NCI-H1694 (cell line): ENCODE measurements around the gene ARNT2.
"Not testable (repeated sequence)": the region's sequence is repeated elsewhere in the genome, so short reads cannot be mapped to it uniquely, and the experiment has no call there.

Experiments used
- DNase-seq: peaks from one replicate; lab custom pipeline; 2025; lab: John Stamatoyannopoulos, UW

ARNT2 gene

DNA sequence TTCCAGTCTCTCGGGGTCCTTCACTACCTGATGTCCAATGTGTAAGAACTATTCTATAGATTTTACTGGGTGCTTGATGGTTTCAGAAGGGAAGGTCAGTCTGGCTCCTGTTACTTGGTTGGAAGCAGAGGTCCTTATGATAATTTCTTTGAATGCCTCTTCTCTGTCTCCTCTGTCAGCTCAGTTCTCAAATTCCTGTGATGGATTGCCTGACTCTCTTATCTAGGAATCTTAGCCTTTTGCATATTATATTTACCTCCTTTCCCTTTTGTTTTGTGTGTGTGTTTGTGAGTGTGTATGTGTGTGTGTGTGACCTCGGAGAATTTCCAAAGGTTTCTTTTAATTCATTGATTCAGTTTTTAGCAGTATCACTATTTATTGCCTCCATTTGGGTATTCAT is 88.2 kb downstream of the ARNT2 start:
- no peak for DNase-seq

GRCh38 chr15:80492874-80493273 is 88.7 kb downstream of the ARNT2 start:
- DNase-seq = no peak

DNA sequence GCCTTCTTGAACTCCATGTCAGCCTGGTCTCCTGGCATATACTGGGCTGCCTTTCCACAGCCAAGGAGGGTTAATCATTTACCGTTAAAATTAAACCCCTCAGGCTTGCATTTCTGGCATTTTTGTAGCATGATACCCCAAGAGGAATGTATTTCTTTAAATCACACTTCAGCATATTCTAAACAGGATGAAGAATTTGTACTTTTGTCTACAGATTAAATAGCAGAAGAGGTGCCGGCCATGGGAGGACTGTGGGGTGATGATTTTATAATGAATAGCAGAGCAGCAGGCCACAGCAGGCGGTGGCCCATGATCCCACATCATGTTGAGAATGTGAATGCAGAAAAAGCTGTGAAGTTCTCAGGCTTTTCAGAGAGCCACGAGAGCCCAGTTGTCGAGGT is 90.2 kb downstream of the ARNT2 start:
- no peak for DNase-seq

- no peak for DNase-seq
Measured at GRCh38 chr15:80494756-80495155, 90.6 kb downstream of the ARNT2 start.

DNA sequence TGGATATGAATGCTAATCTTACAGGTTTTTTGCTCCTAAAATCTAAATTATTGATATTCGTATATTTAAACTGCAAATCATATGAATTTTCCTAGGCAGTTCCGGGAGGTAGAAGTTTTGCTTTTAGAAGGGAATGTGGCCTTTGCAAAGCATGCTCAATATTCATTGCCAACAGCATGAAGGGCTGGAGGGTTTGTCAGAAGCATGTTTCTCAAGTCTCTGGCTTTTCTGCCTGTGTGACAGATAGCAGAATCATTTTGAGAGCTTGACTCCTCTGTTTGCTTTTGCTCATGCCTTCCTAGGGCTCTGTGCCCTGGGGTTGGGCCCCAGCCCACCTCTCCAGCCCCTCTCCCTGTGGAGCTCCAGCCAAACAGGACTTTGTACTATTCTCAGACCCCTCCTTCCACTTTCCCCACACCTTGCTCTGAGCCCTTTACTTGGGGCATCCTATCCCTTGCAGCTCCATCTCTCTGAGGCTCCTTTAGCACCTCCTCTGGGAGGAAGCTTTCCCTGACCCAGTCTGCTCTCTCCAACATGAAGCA is 91.3 kb downstream of the ARNT2 start:
- no peak for DNase-seq

GRCh38 chr15:80496096-80496495 is 91.9 kb downstream of the ARNT2 start:
- no peak for DNase-seq

GRCh38 chr15:80497221-80497620 is 93.0 kb downstream of the ARNT2 start:
- DNase-seq = no peak

DNA sequence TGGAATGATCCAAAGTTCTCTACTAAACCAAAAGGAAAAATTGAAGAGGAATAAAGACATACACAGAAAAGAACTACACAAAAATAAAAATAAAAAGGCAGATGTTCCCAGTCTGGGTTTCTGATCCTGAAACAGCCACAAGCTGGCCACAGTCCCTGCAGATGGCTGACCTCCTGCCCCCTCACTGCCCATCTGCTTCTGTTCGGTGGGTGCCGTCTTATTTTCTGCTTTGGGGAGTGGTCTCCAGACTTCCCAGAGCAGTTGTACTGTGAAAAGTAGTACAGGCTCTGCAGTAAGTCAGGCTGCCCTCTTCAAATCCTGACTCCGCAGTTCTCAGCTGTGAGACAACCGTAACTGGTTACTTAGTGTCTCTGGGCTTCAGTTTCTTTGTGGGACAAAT is 94.5 kb downstream of the ARNT2 start:
- no peak for DNase-seq

- DNase-seq = no peak
Measured at GRCh38 chr15:80500021-80500420, 95.8 kb downstream of the ARNT2 start.

DNA sequence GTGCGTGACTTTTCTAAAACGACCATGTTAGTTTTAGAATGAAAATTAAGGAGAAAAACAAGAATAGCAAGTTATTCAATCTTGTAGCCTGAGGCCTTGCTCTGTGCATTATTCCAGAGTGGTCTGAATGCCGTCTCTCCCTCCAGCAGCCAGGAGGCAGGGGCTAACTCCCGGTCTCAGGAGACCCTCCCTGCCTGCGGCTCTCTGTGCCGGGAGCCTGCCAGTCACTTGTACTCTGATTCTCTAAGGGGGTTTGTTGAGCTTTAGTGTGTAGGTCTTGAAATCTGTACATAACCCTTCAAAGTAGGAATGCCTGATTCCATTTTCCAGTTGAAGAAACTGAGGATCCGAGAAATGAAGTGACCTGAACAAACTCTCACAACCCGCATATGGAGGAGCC is 97.3 kb downstream of the ARNT2 start:
- DNase-seq = no peak

DNA sequence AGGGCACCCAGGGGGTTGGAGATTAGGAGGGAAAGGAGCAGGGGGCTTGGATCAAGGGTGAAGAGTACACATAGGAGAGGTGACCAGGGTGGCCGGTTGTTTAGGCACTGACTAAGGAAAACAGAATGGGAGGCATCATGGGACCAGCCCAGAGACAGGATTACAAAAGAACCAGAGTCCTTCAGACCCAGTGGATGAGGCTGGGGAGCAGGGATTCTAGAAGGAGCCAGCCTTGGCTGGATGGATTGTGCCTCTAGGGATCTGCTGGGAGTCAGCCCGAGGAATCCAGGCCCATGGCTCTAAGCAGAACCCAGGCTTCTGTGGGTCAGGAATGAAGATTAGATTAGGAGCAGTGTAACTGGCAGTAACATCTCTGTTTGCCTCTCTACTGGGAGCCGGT is 98.6 kb downstream of the ARNT2 start:
- no peak for DNase-seq

DNA sequence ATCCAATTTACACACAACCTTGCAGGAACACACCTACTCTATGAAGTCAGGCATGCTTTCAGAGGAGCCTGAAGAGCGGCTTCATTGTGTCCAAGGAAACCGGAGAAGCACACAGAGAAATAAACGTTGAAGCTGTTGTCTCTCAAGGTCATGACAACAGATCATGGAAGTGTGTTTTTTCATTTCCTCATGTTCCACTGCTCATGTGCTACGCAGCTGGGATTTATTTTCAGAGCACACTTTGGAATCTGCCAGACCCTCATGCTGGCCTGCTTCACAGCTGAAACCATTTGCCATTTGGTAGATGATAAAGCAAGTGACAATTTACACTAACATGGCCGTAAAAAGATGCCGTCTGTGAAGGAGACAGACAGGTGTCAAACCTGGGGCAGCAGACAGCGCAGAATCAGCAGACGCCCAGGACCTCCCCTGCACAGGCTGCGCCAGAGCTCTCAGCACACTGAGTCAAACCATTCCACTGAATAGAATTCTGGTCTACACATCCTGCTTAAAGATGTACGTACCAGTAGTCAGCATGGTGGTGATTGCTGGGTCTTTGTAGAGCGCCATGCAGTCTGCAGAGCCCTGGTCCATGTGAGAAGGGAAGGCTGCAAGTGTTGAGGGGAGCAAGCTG is 99.3 kb downstream of the ARNT2 start:
- DNase-seq = no peak

DNA sequence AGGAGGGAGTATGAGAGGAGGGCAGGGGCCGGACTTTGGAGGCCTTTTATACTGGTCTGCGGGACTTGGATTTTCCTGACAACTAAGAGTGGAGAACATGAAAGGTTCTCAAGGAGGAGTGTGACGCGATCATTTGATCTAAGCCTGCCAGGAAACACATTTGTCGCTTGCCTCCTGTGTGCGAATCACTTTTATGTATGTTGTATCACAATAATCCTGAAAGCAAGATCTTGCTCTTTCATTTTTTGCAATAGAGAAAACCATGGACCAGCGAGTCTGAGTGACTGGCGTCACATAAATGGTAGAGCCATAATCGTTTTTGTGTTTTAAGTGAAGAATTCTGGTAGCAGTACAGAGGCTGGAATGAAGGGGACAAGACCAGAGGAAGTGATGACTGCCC is 100.7 kb downstream of the ARNT2 start:
- no peak for DNase-seq

DNA sequence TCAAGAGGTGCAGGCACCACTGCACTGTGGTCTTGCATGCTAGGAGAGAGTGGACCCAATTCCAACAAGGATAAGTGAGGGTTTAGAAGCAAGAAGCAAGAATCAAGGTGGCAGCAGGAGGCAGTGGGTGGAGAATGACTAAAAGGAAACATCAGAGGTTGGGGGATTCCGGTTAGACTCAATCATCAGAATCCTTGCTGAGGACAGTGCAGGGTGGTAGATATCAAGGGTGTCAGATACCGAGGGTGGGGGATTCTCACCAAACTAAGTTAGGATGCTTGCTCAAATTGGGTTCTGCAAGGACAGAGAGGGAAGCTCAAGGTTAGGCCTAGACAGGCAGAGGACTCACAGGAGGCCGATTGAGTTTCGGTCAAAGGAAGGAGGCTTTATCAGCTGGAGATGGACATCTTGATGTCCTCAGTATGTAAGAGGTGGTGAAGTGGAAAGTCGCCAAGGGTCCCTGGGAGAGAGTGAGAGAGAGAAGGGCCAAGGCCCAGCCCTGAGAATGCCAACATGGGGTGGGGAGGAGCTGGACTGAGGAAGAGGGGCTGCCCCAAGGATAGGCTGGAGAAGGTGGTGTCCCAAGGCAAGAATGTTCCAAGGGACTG is 102.2 kb downstream of the ARNT2 start:
- DNase-seq = no peak

DNA sequence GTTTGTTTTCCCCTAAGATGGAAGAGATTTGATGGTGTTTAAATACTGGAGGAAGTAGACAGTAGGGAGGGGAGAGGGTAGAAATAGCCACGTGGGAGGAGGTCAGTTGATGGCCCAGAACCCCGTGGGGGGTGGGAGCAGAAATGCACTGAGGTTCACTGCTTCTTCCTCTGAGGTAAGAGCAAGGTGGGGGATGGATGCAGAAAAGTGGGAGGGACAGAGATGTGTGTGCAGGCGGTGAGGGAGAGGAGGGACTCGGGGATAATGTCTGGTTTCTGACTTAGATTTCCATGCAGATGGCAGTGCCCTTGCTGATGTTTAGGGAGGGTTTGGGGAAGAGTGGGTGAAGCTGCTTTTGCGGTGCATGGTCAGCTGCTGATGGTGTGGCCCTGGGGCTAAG is 102.9 kb downstream of the ARNT2 start:
- DNase-seq = no peak

DNA sequence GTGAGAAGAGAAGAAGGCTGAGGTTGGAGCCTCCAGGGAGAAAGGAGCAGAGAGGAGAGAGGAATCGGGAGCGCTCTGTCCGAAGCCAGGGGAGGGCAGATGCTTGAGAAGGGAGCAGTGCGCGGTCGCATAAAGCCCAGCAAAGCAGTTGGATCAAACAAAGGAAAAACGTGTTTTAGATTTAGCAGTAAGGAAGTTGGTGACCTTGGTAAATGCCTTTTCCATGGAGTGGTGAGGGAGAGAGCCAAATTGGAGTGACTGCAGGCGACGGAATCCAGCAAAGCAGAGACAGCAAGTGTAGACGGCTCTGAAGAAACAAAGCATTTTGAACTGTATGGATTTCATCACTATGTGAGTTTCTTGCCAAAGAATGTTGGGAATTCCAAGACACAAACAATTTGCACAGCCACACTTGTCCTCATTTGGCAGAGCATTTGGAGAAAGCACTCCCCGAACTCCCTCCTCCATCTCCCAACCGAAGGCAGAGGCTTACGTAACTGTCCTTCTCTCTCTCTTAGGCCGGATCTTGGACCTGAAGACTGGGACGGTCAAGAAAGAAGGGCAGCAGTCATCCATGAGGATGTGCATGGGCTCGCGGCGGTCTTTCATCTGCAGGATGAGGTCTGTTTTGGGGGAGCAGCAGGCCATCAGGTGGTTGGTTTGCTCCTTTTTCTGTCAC is 103.6 kb downstream of the ARNT2 start:
- no peak for DNase-seq

DNA sequence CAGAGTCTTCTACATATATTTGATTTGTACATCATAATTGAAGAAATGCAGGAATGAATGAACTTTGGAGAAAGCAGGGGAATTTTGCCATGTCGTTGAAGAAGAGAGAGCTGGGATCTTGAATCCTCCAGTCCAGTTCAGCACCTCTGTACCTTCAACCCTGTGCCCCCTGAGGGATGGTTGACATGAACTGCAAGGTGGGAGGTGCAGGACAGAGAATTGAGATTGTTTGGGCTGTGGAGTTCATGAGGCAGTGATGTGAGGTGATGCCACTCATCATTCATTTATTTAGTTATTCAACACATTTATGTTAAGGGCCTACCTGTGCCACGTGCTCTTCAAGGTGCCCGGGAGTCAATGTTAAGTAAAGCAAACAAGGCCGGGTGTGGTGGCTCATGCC is 104.6 kb downstream of the ARNT2 start:
- no peak for DNase-seq

DNA sequence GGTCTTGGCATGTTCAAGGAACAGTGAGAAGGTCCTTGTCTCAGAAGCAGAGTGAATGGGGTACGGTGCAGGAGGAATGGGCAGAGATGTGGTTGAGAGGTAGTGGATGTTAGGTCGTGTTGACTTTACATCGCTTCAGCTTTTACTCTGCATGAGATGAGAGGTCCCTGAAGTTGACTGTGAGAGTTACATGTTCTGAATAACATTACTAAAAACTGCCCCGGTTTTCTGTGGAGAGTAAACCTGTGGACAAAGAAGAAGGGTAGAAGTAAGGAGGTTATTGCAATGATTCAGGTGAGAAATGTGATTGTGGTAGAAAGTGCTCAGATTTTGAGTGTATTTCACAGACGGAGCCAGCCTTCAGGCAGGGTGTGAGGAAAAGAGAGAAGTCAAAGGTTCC is 105.6 kb downstream of the ARNT2 start:
- DNase-seq = no peak

GRCh38 chr15:80510985-80511384 is 106.8 kb downstream of the ARNT2 start:
- DNase-seq = not testable (repeated sequence)

- DNase-seq = no peak
Measured at GRCh38 chr15:80512726-80513660, 108.8 kb downstream of the ARNT2 start.

DNA sequence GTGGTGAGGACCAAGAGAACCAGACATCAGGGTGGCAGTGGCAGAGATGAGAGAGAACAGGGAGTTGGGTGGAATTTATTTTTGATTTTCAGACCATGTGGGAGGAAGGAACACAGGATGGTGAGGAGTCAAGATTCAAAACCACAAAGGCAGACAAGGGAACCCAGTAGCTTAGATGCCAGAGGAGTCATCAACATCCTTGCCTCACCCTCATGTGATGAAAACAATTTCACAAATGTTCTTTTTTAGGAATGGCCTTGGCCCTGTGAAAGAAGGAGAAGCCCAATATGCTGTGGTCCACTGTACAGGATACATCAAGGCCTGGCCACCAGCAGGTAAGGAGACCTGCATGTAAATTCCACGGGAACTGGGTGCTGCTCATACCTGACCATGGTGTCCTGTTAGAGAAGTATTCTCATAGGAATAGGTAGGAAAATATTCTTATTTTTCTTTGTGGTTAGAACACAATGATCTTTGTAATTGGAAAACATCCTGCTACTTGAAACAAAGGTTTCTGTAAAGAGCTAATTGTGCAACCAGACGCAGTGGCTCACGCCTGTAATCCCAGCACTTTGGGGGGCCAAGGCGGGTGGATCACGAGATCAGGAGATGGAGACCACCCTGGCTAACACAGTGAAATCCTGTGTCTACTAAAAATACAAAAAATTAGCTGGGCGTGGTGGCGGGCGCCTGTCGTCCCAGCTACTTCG is 110.0 kb downstream of the ARNT2 start:
- DNase-seq = no peak

GRCh38 chr15:80517290-80517689 is 113.1 kb downstream of the ARNT2 start:
- no peak for DNase-seq
